Activated T-cell treated with anti-CD3 and anti-CD28 coated beads, Interleukin-2, amount 50 U/mL, for 24 hours (primary cell): ENCODE data around the gene GCK.

Source experiments
- DNase-seq: peaks from one replicate; pipeline ENCODE4 v3.0.0-alpha.2; 2020
- H3K27ac Mint-ChIP-seq: 2 replicates; pipeline ENCODE4 v1.8.0; 2020; ENCODE audit warnings: mild to moderate bottlenecking, mixed read lengths
- H3K27me3 Mint-ChIP-seq: 2 replicates; pipeline ENCODE4 v1.8.0; 2020; ENCODE audit warnings: mixed read lengths
- H3K36me3 Mint-ChIP-seq: 2 replicates; pipeline ENCODE4 v1.8.0; 2020; ENCODE audit warnings: low read depth, mixed read lengths
- H3K4me1 Mint-ChIP-seq: 2 replicates; pipeline ENCODE4 v1.8.0; 2020; ENCODE audit warnings: low read depth, mixed read lengths
- H3K4me3 Mint-ChIP-seq: 2 replicates; pipeline ENCODE4 v1.8.0; 2020; ENCODE audit warnings: mild to moderate bottlenecking, moderate library complexity, mixed read lengths
- H3K9me3 Mint-ChIP-seq: 2 replicates; pipeline ENCODE4 v1.8.0; 2020; ENCODE audit warnings: mixed read lengths

The GCK gene

DNA sequence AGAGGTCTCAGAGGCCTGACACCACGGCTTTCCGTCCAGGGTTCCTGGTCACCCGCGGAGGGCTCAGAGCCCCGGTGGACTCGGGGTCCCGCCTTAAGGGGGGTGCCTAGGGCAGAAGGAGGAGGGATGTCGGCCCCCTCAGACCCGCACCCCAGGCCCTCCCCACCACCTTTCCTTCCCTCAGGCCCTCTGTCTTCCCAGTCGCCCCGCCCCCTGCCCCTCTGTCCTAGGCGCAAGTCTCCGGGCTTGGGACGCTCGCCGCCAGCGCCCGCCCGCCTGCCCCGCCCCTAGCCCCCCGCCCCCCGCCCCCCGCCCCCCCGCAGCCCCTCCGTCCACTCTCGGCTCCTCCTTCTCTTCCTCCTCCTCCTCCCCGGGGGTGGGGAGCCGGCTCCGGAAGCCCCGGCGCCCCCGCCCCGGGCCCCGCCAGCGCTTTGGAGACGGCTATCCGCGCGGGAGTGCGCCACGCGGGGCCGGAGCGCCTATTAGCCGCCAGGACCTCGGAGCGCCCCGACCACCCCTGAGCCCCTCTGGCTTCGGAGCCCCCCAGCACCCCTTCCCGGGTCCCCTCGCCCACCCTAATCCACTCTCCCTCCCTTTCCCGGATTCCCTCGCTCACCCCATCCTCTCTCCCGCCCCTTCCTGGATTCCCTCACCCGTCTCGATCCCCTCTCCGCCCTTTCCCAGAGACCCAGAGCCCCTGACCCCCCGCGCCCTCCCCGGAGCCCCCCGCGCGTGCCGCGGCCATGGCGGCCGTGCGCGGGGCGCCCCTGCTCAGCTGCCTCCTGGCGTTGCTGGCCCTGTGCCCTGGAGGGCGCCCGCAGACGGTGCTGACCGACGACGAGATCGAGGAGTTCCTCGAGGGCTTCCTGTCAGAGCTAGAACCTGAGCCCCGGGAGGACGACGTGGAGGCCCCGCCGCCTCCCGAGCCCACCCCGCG, 85.0 kb downstream of the GCK start, which contains the start of gene AEBP1:
TSS of gene AEBP1 (plus strand) at position 423 of the 937 bp plus-strand sequence. CDS start at position 744, 321 bp downstream.
- Mint-ChIP-seq H3K9me3 (no peaks in the 10 kb centered on the region), H3K27me3 (peaks cover 12% of the 10 kb centered on the region), H3K27ac (peak within 1 kb of the TSS; percentile 83), H3K4me3 (peak within 1 kb of the TSS; percentile 82), H3K36me3 (peaks cover 15% of the 10 kb centered on the region), H3K4me1 (peaks cover 12% of the 10 kb centered on the region)
- DNase-seq: peak; percentile 62

DNA sequence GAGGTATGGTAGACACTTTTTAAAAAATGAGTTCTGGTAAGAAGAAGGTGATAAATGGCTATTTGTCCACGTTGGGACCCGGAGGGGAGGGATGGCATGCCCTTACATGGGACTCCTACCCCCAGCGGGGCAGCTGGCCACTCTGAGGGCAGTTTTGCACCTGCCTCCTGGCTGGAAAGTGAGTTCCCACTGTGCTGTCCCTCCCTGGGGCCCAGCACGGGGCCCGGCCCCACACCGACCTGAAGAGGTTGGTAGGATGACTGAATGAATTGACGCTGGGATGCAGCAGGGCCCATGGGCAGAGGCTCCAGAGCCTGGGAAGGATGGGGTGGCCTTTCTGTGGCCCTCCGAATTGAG, 85.7 kb downstream of the GCK start:
- Mint-ChIP-seq H3K4me1 (peaks cover 12% of the 10 kb centered on the region), H3K9me3 (no peaks in the 10 kb centered on the region), H3K27me3 (peaks cover 12% of the 10 kb centered on the region), H3K4me3 (peak overlapping the region; percentile 57), H3K36me3 (peaks cover 12% of the 10 kb centered on the region), H3K27ac (peak overlapping the region; percentile 38)
- no peak for DNase-seq

DNA sequence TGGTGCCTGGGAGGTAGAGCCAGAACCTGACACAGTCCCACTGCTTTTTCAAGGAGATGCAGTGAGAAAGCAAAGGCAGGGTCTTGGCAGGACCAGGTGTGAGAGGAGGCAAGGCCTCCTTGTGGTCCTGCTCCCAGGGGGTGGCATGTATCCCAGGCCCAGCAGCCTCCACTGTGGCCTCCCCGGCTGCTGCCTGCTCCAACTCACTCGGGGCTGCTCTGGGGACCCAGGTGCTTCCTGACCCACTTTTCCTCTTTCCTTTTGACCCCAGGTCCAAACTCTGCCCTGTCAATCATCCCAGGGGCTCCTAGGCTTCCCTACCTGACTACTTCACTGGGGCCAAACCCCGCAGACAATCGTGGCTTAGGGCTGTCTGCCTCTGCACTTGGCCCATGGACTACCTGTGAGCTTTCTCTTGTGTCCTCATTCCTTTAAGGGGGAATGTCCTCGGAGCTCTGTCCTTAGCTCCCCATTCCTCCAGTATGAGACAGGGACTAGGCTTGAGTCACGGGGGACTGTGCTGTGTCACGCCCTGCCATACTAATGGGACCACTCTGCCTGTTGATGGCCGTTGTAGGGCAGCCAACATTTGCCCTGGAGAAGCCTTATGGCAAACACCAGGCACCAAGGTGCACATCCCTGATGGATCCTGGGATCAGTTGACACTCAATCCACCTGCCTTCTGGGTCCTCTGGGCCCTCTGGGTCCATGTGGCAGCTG, 86.2 kb downstream of the GCK start:
- Mint-ChIP-seq H3K27ac (peak overlapping the region; percentile 38), H3K4me1 (peaks cover 14% of the 10 kb centered on the region), H3K9me3 (no peaks in the 10 kb centered on the region), H3K4me3 (peak overlapping the region; percentile 57), H3K27me3 (peaks cover 12% of the 10 kb centered on the region), H3K36me3 (peaks cover 8% of the 10 kb centered on the region)
- no peak for DNase-seq

DNA sequence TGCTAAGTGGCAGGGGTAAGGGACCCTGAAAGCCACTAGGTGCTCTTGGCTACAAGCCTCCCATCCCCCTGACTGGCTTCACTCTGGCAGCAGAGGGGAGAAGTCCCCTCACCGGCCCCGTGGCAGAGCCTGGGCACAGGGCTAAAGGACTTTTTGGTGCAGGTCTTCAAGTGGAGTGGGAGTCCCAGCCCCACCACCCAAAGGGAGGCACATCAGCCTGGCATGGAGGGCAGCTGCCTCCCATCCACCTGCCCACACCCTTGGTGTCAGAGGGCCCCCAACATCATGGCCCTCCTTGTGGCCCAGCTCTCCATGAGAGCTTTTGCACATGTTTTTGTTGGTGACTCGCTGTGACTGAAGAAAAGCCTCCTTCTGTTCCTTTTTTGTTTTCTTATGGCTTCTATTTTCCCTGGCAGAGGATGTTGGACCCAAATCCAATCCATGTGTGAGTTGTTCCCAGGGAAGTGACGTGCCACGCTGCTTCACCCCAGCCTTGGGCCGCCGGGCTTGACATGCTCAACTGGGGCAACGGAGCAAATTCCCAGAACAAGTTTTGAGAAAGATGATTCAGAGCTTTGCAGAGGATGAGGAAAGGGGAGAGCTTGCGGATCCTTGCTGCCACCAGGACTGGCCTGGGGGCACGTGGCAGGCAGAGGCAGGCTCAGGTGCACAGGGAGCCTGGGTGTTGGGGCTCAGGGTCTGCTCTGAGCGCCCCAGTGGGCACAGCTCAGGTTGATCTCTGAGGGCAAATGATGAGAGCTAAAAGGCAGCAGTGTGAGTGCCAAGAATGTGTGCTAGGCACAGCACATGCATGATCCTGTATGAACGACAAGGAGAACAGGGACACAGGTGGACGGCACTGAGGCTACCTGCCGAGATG, 87.0 kb downstream of the GCK start:
- no peaks in the 10 kb centered on the region for H3K9me3 Mint-ChIP-seq
- H3K36me3 Mint-ChIP-seq: peaks cover 4% of the 10 kb centered on the region
- peaks cover 12% of the 10 kb centered on the region for H3K27me3 Mint-ChIP-seq
- no peak overlapping the region for H3K27ac Mint-ChIP-seq
- peaks cover 22% of the 10 kb centered on the region for H3K4me1 Mint-ChIP-seq
- no peak overlapping the region for H3K4me3 Mint-ChIP-seq
- no peak for DNase-seq

DNA sequence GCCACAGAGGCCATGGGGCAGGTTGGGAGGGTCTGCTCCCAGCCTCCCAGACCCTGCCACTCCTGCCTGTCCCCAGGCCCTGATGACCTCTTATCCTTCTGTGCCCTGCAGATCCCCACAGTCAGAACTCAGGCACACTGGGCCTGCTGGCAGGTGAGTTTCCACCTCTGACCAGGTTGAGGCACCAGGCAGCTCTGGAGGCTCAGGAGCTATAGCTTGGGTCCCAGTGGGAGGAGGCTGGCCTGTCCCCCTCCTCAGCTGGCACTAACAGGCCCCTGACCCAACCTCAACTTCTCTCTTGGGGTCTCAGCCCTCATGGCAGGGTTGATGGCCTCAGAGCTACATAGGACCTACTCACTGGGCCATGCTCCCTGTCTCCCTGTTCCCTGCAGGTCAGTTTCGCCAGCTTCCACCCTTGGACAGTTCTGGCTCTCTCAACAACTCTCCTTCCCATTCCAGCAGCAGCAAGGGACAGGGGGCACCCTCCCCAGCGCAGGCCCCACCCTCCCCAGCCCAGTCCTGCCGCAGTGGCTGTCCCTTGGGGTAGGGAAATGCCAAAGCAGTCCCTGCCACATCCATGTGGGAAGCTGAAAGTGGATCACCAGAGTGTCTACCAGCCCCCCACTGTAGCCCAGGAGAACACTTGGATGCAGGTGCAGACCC, 87.8 kb downstream of the GCK start:
- Mint-ChIP-seq H3K9me3 (no peaks in the 10 kb centered on the region), H3K27ac (no peak overlapping the region), H3K36me3 (peaks cover 4% of the 10 kb centered on the region), H3K4me3 (no peak overlapping the region), H3K4me1 (peaks cover 29% of the 10 kb centered on the region), H3K27me3 (peaks cover 12% of the 10 kb centered on the region)
- DNase-seq: no peak

DNA sequence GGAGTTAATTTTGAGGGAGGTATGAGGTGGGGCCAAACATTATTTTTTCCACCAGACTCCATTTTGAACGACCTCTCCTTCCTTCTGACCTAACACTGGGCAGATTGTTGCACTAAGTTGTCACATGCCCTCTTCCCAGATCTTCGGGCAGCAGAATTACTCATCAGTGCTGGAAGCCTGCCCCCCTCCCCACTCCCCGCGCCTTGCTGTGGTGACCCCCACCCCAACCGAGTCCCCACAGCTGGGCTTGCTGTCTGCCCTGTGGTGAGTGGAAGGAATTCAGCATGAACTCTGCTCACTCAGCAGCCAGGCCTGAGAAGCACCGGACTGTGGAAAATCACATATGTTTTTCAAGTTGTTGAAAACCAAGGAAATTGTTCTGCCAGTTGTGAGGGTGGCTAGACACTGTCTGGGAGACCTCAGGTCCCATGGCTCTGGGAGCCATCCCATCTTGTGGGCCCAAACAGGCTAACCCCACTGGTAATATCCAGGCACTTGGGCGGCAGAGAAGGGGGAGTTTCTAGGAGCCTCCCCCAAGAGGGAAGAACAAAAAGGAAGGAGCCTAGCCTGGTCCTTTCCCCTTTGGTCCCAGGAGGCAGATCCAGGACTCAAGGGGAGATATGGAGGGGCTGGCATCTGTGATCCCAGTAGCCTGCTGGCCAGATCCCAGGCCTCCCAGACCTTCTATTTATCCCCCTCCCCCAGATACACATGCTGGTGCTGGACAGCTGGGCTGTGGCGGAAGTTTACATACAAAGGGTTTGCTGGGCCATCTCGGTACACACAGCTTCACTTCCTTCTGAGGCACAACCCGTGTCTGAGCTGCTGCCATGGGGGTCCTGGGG, 88.6 kb downstream of the GCK start:
- peaks cover 2% of the 10 kb centered on the region for H3K36me3 Mint-ChIP-seq
- peaks cover 26% of the 10 kb centered on the region for H3K4me1 Mint-ChIP-seq
- no peak overlapping the region for H3K4me3 Mint-ChIP-seq
- DNase-seq: no peak
- no peak overlapping the region for H3K27ac Mint-ChIP-seq
- peaks cover 9% of the 10 kb centered on the region for H3K27me3 Mint-ChIP-seq
- H3K9me3 Mint-ChIP-seq: no peaks in the 10 kb centered on the region

DNA sequence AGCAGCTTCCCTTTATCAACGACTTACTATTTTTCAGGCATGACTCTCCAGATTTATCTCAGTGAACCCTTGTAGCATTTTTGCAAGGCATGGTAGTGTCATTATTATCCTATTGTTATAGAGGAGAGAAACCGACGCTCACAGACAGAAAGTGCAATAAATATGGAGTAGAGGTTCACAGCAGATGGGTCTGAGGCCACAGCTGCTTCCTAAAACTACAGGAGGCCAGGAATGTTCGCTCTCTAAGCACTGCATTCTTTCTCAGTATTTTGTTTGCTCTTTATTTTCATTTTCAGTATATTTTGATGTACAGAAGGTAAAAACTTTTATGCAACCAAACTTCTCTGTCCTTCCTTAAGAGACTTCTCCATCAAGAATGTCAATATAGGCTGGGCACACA, 89.6 kb downstream of the GCK start:
- H3K27me3 Mint-ChIP-seq: peaks cover 7% of the 10 kb centered on the region
- peaks cover 16% of the 10 kb centered on the region for H3K4me1 Mint-ChIP-seq
- no peak for DNase-seq
- no peaks in the 10 kb centered on the region for H3K36me3 Mint-ChIP-seq
- H3K27ac Mint-ChIP-seq: peak overlapping the region; percentile 18
- no peaks in the 10 kb centered on the region for H3K9me3 Mint-ChIP-seq
- no peak overlapping the region for H3K4me3 Mint-ChIP-seq

DNA sequence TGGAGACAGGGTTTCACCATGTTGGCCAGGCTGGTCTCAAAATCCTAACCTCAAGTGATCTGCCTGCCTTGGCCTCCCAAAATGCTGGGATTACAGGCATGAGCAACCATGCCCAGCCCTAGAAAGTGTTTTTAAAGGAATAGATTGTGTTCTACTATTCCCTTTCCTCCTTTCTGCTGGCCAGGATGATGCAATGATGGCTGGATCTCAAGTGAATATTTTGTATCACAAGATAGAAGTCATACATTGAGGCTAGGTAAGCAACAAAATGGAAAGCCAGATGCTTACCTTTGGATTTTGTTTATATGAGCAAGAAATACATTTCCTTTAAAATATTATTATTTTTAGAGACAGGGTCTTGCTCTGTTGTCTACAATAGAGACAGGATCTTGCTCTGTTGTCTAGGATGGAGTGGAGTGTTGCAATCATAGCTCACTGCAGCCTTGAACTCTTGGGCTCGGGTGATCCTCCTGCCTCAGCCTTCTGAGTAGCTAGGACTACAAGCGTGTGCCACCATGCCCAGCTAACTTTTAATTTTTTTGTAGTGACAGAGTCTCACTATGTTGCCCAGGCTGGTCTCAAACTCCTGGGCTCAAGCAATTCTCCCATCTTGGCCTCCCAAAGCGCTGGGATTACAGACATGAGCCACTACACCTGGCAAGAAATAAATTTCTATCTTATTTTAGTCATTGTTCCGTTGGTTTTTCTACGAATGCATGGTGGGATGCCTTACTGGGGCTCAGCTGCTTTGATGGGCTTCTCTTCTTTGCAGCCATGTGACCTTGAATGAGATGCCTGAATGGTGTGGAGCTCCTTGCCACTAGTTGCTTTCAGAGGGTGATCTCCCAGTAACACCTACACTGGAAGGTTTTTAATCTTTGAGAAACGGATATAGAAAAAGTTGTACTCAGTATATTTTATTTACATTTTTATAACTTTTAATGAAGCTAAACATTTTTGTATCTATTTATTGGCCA, 90.9 kb downstream of the GCK start:
- Mint-ChIP-seq H3K4me3 (no peak overlapping the region), H3K27ac (peak overlapping the region; percentile 87), H3K4me1 (peaks cover 16% of the 10 kb centered on the region), H3K36me3 (no peaks in the 10 kb centered on the region), H3K27me3 (peaks cover 5% of the 10 kb centered on the region), H3K9me3 (no peaks in the 10 kb centered on the region)
- no peak for DNase-seq

DNA sequence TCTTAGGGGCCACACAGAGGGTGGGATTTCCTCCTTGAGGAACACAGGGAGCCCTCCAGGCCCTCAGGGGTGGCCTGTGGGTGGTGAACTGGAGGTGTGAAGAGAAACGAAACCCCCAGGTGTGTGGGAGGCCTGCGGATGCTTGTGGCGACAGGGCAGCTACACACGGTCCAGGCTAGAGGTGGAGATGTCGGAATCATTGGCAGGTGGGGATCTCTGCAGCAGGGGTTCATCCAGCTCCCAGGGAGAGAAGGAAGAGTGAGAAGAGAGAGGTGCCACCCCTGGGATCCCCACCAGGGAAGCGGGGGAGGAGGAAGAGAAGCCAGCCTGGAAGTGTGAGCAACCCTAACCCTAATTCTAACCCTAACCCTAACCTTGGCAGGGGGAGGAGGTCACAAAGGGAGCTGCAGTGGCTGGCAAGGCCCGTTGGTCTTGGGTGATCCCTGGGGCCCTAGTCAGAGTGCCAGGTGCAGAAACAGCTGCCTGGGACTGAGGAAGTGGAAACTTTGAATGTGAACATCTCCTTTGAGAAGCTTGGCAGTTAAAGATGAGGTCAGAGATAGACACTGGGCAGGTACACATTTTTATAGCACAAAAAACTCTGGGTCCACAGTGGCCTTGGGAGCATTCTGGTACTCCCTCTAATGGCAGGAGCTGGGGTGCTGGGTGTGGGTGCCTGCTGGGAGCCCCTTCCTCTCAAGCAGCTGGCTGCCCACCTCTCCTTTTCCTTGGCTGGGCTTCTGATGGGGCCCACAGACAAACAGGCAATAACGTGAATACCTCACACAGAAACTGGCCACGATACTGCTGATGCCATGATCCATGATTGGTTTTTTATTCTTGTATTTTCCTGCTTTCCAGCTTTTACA, 91.9 kb downstream of the GCK start:
- Mint-ChIP-seq H3K9me3 (no peaks in the 10 kb centered on the region), H3K36me3 (no peaks in the 10 kb centered on the region), H3K27ac (peak overlapping the region; percentile 87), H3K4me3 (no peak overlapping the region), H3K27me3 (no peaks in the 10 kb centered on the region), H3K4me1 (peaks cover 16% of the 10 kb centered on the region)
- no peak for DNase-seq

DNA sequence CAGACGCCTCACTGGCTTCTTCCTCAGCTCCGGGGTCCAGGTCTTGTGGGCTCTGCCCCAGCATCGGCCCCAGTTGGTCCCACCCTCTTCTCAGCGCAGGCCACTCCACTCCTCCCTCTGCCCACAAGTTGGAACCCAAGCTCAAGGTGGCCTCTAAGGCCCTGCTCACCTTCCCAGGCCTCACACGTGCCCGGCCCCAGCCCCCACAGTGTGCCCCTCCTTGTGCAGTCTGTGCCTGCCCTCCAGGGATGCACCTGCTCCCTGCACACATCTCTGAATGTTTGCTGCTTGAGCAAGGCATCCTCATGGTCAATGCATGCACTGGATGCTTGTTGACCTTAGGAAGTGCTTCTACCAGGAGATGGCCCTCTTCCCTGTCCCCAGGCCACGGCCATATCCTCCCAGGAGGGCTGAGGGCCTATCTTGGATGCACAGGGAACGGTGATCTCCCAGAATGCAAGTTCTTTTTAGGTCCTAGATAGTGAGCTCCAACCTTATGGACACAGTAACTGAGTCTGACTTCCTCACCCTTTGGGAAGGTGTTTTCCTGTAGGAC, 92.8 kb downstream of the GCK start:
- H3K4me3 Mint-ChIP-seq: no peak overlapping the region
- peaks cover 16% of the 10 kb centered on the region for H3K4me1 Mint-ChIP-seq
- H3K9me3 Mint-ChIP-seq: no peaks in the 10 kb centered on the region
- no peaks in the 10 kb centered on the region for H3K36me3 Mint-ChIP-seq
- no peak overlapping the region for H3K27ac Mint-ChIP-seq
- H3K27me3 Mint-ChIP-seq: no peaks in the 10 kb centered on the region
- no peak for DNase-seq

DNA sequence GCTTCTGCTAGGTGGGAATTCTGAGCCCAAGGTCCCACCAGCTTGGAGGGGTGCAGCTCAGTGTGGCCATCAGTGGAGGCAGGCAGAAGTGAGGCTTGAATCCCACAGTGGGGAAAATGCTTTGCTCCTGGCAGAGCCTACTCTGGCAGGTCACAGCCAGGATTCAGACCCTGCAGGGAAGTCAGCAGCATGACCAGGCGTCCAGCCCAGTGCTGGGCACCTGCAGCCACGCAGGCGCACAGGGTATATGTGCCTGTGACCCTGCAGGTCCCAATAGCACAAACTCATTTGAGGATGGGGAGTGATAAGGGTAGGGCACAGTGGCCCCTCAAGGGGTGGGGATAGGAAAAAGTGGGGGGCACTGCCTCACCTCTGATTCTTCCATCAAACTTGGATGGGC, 93.5 kb downstream of the GCK start:
- no peaks in the 10 kb centered on the region for H3K36me3 Mint-ChIP-seq
- no peaks in the 10 kb centered on the region for H3K9me3 Mint-ChIP-seq
- DNase-seq: no peak
- no peaks in the 10 kb centered on the region for H3K27me3 Mint-ChIP-seq
- no peak overlapping the region for H3K4me3 Mint-ChIP-seq
- H3K27ac Mint-ChIP-seq: no peak overlapping the region
- peaks cover 16% of the 10 kb centered on the region for H3K4me1 Mint-ChIP-seq
